Middle frontal gyrus (tissue), 1 donor: ENCODE measurements around the gene TLE4.
A peak's percentile ranks its signal among the peaks of the same experiment; 100 is the strongest.
"Not testable (repeated sequence)": the region's sequence is repeated elsewhere in the genome, so short reads cannot be mapped to it uniquely, and the experiment has no call there.

ENCODE experiments used
- DNase-seq: peaks from one replicate; pipeline ENCODE4 v3.0.0-alpha.2; 2015; ENCODE audit warnings: low spot score; ENCODE audit errors: extremely low spot score

Gene TLE4

GRCh38 chr9:79731171-79731890, 159.6 kb downstream of the TLE4 start:
- no peak for DNase-seq

- DNase-seq: no peak
These were observed 163.4 kb downstream of the TLE4 start for GRCh38 chr9:79735023-79735779.

GRCh38 chr9:79736051-79736450, 164.3 kb downstream of the TLE4 start:
- no peak for DNase-seq

GRCh38 chr9:79741381-79741780, 169.6 kb downstream of the TLE4 start:
- DNase-seq: no peak

GRCh38 chr9:79742110-79742721, 170.5 kb downstream of the TLE4 start:
- DNase-seq: peak; percentile 29

- DNase-seq: no peak
These were observed 172.8 kb downstream of the TLE4 start for GRCh38 chr9:79744521-79744920.

GRCh38 chr9:79745752-79746336, 174.1 kb downstream of the TLE4 start:
- no peak for DNase-seq

GRCh38 chr9:79751895-79752466, 180.2 kb downstream of the TLE4 start:
- DNase-seq: not testable (repeated sequence)

- DNase-seq: no peak
These were observed 184.6 kb downstream of the TLE4 start for GRCh38 chr9:79756414-79756813.

GRCh38 chr9:79757074-79757473, 185.3 kb downstream of the TLE4 start:
- no peak for DNase-seq

- DNase-seq: no peak
These were observed 186.3 kb downstream of the TLE4 start for GRCh38 chr9:79757881-79758669.

GRCh38 chr9:79759460-79759859, 187.7 kb downstream of the TLE4 start:
- DNase-seq: no peak

GRCh38 chr9:79762070-79762469, 190.3 kb downstream of the TLE4 start:
- DNase-seq: no peak

- DNase-seq: no peak
These were observed 192.0 kb downstream of the TLE4 start for GRCh38 chr9:79763671-79764285.

GRCh38 chr9:79764374-79764773, 192.6 kb downstream of the TLE4 start:
- no peak for DNase-seq

GRCh38 chr9:79765466-79765865, 193.7 kb downstream of the TLE4 start:
- DNase-seq: no peak

GRCh38 chr9:79766091-79766490, 194.3 kb downstream of the TLE4 start:
- no peak for DNase-seq

GRCh38 chr9:79768194-79768593, 196.4 kb downstream of the TLE4 start:
- DNase-seq: no peak

GRCh38 chr9:79769476-79770275, 197.9 kb downstream of the TLE4 start:
- DNase-seq: no peak

- DNase-seq: no peak
These were observed 202.6 kb downstream of the TLE4 start for GRCh38 chr9:79774356-79774755.
